Measurements from ENCODE around the gene HOXD8.
A peak's percentile ranks its signal among the peaks of the same experiment; 100 is the strongest.

HOXD8 gene

GRCh38 chr2:176121190-176122051 is 8.1 kb upstream of the HOXD8 start:
- no peak overlapping the region for H3K4me3 ChIP-seq
- DNase-seq (ENCODE audit: low spot score in 2 of 2), result no peak
- H3K9me3 ChIP-seq, result no peaks in the 10 kb centered on the region
- H3K27me3 ChIP-seq (ENCODE audit: low read depth), result peaks cover 6% of the 10 kb centered on the region; the same call in 1 of the 2 replicates
- no peaks in the 10 kb centered on the region for H3K4me1 ChIP-seq
- in situ Hi-C loops (cut with MboI; ENCODE audit: low sequenced_read_pairs), result loop anchor here (10.0 kb wide), 3 partner anchors 433 to 1033 kb away; no protein-coding TSS in a partner anchor
- H3K36me3 ChIP-seq (replicated peaks), result no peaks in the 10 kb centered on the region

- no peaks in the 10 kb centered on the region for H3K4me1 ChIP-seq
- no peaks in the 10 kb centered on the region for H3K36me3 ChIP-seq (replicated peaks)
- DNase-seq (ENCODE audit: low spot score in 2 of 2), result no peak
- in situ Hi-C loops (cut with MboI; ENCODE audit: low sequenced_read_pairs), result loop anchor here (10.0 kb wide), 3 partner anchors 433 to 1033 kb away; no protein-coding TSS in a partner anchor
- H3K27me3 ChIP-seq (ENCODE audit: low read depth), result peaks cover 6% of the 10 kb centered on the region; the same call in 1 of the 2 replicates
- H3K4me3 ChIP-seq, result no peak overlapping the region
- no peaks in the 10 kb centered on the region for H3K9me3 ChIP-seq
Measured at GRCh38 chr2:176122052-176122682, 7.3 kb upstream of the HOXD8 start.

- Histone ChIP-seq H3K36me3 (replicated peaks) (no peaks in the 10 kb centered on the region), H3K4me3 (no peak within 1 kb of the TSS), H3K27me3 (ENCODE audit: low read depth) (peaks cover 6% of the 10 kb centered on the region; the same call in 1 of the 2 replicates), H3K9me3 (no peaks in the 10 kb centered on the region), H3K4me1 (no peaks in the 10 kb centered on the region)
- DNase-seq (ENCODE audit: low spot score in 2 of 2), result peak in 1 of 2 experiments; percentile 32
- in situ Hi-C loops (cut with MboI; ENCODE audit: low sequenced_read_pairs), result loop anchor here (10.0 kb wide), 3 partner anchors 432 to 1032 kb away; no protein-coding TSS in a partner anchor
Measured at GRCh38 chr2:176122683-176123410, 6.7 kb upstream of the HOXD8 start, which contains the start of gene HOXD9. TSS of gene HOXD9 (plus strand) at chr2:176122719. CDS start at chr2:176122769, 50 bp downstream.

GRCh38 chr2:176123411-176124109 is 5.9 kb upstream of the HOXD8 start:
- in situ Hi-C loops (cut with MboI; ENCODE audit: low sequenced_read_pairs), result loop anchor here (10.0 kb wide), 3 partner anchors 431 to 1031 kb away; no protein-coding TSS in a partner anchor
- Histone ChIP-seq H3K4me3 (no peak overlapping the region), H3K27me3 (ENCODE audit: low read depth) (peaks cover 6% of the 10 kb centered on the region; the same call in 1 of the 2 replicates), H3K36me3 (replicated peaks) (no peaks in the 10 kb centered on the region), H3K4me1 (no peaks in the 10 kb centered on the region), H3K9me3 (no peaks in the 10 kb centered on the region)
- DNase-seq (ENCODE audit: low spot score in 2 of 2), result no peak

GRCh38 chr2:176124110-176124946 is 5.2 kb upstream of the HOXD8 start:
- Histone ChIP-seq H3K36me3 (replicated peaks) (no peaks in the 10 kb centered on the region), H3K27me3 (ENCODE audit: low read depth) (peaks cover 6% of the 10 kb centered on the region; the same call in 1 of the 2 replicates), H3K4me3 (no peak overlapping the region), H3K9me3 (no peaks in the 10 kb centered on the region), H3K4me1 (0 out of 2 replicates have a peak, but pooled peaks cover 3% of the 10 kb centered on the region)
- in situ Hi-C loops (cut with MboI; ENCODE audit: low sequenced_read_pairs), result loop anchor here (10.0 kb wide), 3 partner anchors 430 to 1030 kb away; no protein-coding TSS in a partner anchor
- no peak for DNase-seq (ENCODE audit: low spot score in 2 of 2)

- H3K4me1 ChIP-seq, result 0 out of 2 replicates have a peak, but pooled peaks cover 4% of the 10 kb centered on the region
- no peaks in the 10 kb centered on the region for H3K9me3 ChIP-seq
- H3K27me3 ChIP-seq (ENCODE audit: low read depth), result peaks cover 6% of the 10 kb centered on the region; the same call in 1 of the 2 replicates
- no peak for DNase-seq (ENCODE audit: low spot score in 2 of 2)
- H3K36me3 ChIP-seq (replicated peaks), result no peaks in the 10 kb centered on the region
- no peak overlapping the region for H3K4me3 ChIP-seq
- in situ Hi-C loops (cut with MboI; ENCODE audit: low sequenced_read_pairs), result loop anchor here (5.0 to 10.0 kb wide), 4 partner anchors 430 to 1030 kb away; no protein-coding TSS in a partner anchor
Measured at GRCh38 chr2:176124947-176125771, 4.3 kb upstream of the HOXD8 start.

GRCh38 chr2:176125772-176126054 is 3.8 kb upstream of the HOXD8 start:
- H3K4me1 ChIP-seq, result 0 out of 2 replicates have a peak, but pooled peaks cover 4% of the 10 kb centered on the region
- no peaks in the 10 kb centered on the region for H3K9me3 ChIP-seq
- in situ Hi-C loops (cut with MboI; ENCODE audit: low sequenced_read_pairs), result loop anchor here (5.0 to 10.0 kb wide), 4 partner anchors 429 to 1029 kb away; no protein-coding TSS in a partner anchor
- H3K4me3 ChIP-seq, result no peak overlapping the region
- H3K36me3 ChIP-seq (replicated peaks), result no peaks in the 10 kb centered on the region
- peaks cover 6% of the 10 kb centered on the region; the same call in 1 of the 2 replicates for H3K27me3 ChIP-seq (ENCODE audit: low read depth)
- DNase-seq (ENCODE audit: low spot score in 2 of 2), result no peak

GRCh38 chr2:176126929-176127773 is 2.4 kb upstream of the HOXD8 start:
- Histone ChIP-seq H3K27me3 (ENCODE audit: low read depth) (peaks cover 6% of the 10 kb centered on the region; the same call in 1 of the 2 replicates), H3K4me3 (no peak overlapping the region), H3K9me3 (no peaks in the 10 kb centered on the region), H3K4me1 (peaks cover 11% of the 10 kb centered on the region; the same call in 1 of the 2 replicates), H3K36me3 (replicated peaks) (no peaks in the 10 kb centered on the region)
- DNase-seq (ENCODE audit: low spot score in 2 of 2), result peak in 1 of 2 experiments; percentile 82
- in situ Hi-C loops (cut with MboI; ENCODE audit: low sequenced_read_pairs), result loop anchor here (5.0 to 10.0 kb wide), 4 partner anchors 428 to 1028 kb away; no protein-coding TSS in a partner anchor

- Histone ChIP-seq H3K4me1 (peaks cover 11% of the 10 kb centered on the region; the same call in 1 of the 2 replicates), H3K27me3 (ENCODE audit: low read depth) (peaks cover 6% of the 10 kb centered on the region; the same call in 1 of the 2 replicates), H3K4me3 (no peak overlapping the region), H3K9me3 (no peaks in the 10 kb centered on the region), H3K36me3 (replicated peaks) (no peaks in the 10 kb centered on the region)
- in situ Hi-C loops (cut with MboI; ENCODE audit: low sequenced_read_pairs), result loop anchor here (5.0 to 10.0 kb wide), 4 partner anchors 427 to 1027 kb away; no protein-coding TSS in a partner anchor
- DNase-seq (ENCODE audit: low spot score in 2 of 2), result no peak
Measured at GRCh38 chr2:176127774-176128072, 1.8 kb upstream of the HOXD8 start.

GRCh38 chr2:176128172-176128981 is 1.1 kb upstream of the HOXD8 start:
- in situ Hi-C loops (cut with MboI; ENCODE audit: low sequenced_read_pairs), result loop anchor here (5.0 to 10.0 kb wide), 4 partner anchors 426 to 1026 kb away; no protein-coding TSS in a partner anchor
- Histone ChIP-seq H3K4me3 (no peak overlapping the region), H3K9me3 (no peaks in the 10 kb centered on the region), H3K36me3 (replicated peaks) (no peaks in the 10 kb centered on the region), H3K27me3 (ENCODE audit: low read depth) (peaks cover 3% of the 10 kb centered on the region; the same call in 1 of the 2 replicates), H3K4me1 (peaks cover 11% of the 10 kb centered on the region; the same call in 1 of the 2 replicates)
- DNase-seq (ENCODE audit: low spot score in 2 of 2), result no peak
